ENCODE data around the gene ASB12. TPM values are rescaled to one million over a fixed set of nuclear protein-coding genes. Genes with fewer than 3 reads are reported as not detected.

Gene ASB12
- total RNA-seq, 4 donors from 2014 or later, result not detected

DNA sequence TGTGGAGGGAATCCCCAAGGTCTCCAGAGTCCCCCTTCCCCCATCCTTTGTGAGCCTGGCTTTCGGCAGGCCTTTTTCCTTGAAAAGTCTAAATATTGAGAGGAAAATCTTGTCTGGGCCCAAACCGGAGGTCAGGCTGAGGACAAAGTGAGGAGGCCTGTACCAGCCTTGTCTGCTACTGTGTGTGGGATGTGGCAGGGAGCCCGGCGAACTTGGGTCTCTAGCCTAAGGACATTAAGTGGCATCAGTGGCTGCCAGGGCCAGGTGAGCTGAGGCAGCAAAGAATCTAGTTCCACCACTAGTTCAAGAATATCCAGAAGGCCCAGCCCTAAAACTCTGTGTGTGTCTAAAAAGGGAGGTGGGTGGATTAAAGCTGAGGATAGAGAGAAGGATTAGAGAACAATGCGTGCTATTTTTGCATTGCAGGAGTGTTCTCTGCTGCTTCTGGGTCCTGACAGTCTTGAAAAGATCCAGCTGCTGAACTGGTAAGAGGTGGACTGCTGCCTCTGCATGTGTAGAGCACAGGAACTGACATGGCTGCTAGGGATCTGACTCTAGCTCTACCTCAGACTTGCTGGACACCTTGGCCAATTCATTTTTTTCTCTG, 23.7 kb downstream of the ASB12 start:
- Histone ChIP-seq H3K4me3 (replicated peaks in 1 of 3) (peak overlapping the region in 1 of 3 donors; percentile 52), H3K27ac (peak overlapping the region; percentile 65 to 86 (median 79)), H3K36me3 (no peaks in the 10 kb centered on the region), H3K27me3 (no peaks in the 10 kb centered on the region), H3K9me3 (no peaks in the 10 kb centered on the region), H3K4me1 (peaks cover 0 to 19% of the 10 kb centered on the region in 2 donors)
- TF ChIP-seq, protein P1, sequence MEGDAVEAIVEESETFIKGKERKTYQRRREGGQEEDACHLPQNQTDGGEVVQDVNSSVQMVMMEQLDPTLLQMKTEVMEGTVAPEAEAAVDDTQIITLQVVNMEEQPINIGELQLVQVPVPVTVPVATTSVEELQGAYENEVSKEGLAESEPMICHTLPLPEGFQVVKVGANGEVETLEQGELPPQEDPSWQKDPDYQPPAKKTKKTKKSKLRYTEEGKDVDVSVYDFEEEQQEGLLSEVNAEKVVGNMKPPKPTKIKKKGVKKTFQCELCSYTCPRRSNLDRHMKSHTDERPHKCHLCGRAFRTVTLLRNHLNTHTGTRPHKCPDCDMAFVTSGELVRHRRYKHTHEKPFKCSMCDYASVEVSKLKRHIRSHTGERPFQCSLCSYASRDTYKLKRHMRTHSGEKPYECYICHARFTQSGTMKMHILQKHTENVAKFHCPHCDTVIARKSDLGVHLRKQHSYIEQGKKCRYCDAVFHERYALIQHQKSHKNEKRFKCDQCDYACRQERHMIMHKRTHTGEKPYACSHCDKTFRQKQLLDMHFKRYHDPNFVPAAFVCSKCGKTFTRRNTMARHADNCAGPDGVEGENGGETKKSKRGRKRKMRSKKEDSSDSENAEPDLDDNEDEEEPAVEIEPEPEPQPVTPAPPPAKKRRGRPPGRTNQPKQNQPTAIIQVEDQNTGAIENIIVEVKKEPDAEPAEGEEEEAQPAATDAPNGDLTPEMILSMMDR (IDR thresholded peaks at IDR 0.05), result no peak
- no peak for TF ChIP-seq POLR2A (IDR thresholded peaks at IDR 0.05)
- 27 to 29% methylated on average over 5 of the region's 5 CpGs for WGBS, 2 donors
- peak; percentile 60 for DNase-seq
- intact Hi-C loops (cut with DNase I), result no loop called here

DNA sequence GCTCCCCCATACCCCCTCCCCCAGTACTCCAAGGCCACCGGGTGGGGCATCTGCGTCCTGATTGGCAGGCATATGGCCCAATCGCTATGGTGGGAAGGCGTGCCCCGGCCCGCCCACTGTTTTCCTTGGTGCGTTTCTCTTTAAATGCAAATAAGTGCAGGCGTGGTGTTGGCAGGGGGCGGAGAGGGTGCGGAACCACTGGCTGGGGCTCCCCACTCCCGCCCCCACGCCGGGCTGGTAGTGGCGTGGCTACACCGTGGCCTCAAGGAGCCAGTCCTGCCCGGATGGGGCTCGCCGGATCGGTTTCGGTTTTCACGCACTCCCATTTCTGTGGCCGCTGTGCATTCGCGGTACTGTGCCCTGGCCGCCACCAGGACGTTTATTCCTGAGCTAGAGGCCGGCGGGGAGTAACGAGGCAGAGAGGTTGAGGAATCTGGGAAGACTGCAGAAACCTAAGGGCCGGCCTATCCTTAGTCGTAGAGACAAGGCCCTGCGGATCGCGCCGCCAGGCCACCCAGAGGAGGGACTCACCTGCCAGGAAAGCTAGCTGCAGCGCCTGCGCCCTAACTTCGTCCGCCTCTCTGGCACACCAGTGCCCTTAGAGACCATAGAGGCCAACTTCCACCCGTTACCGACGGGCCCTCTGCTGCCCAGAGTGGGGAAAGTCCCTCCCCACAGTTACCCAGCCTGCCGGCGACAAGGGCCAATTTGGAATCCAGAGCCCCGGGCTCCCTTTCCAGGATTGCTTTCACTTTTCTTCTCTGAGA, 24.5 kb downstream of the ASB12 start:
- Histone ChIP-seq H3K27me3 (no peaks in the 10 kb centered on the region), H3K4me1 (peaks cover 0 to 19% of the 10 kb centered on the region in 2 donors), H3K9me3 (no peaks in the 10 kb centered on the region), H3K4me3 (replicated peaks in 1 of 3) (peak overlapping the region; percentile 29 to 59 (median 52)), H3K36me3 (no peaks in the 10 kb centered on the region), H3K27ac (peak overlapping the region; percentile 65 to 89 (median 86))
- DNase-seq, result peak; percentile 94 to 95
- WGBS, 2 donors, result 0% methylated on average over 3 of the region's 45 CpGs; no CpG with 5 or more reads in 1 of the 2 donors
- intact Hi-C loops (cut with DNase I), result no loop called here
- TF ChIP-seq, protein P1 (IDR thresholded peaks at IDR 0.05), result no peak
- TF ChIP-seq POLR2A (IDR thresholded peaks at IDR 0.05), result peak in 1 of 2 donors; percentile 80

DNA sequence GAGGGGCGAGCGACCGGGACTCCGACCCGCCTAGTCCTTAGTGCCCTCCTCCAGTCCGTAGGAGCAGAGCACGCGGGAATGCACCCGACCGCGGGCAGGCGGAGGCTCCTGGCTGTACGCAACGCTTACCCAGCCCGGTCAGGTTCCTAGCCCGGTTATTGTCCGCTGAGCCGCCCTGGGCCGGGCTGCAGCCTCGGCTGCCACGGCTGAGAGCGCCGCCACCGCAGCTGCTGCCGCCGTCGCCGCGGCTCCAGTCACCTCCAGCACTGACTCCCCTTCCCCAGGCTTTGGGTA, 25.0 kb downstream of the ASB12 start, which contains the start of gene AMER1:
TSS of gene AMER1 (minus strand) at position 268 of the 294 bp plus-strand sequence. CDS start 12,422 bp downstream, outside the sequence.
- intact Hi-C loops (cut with DNase I), result no loop called here
- peaks cover 0 to 19% of the 10 kb centered on the region in 2 donors for H3K4me1 ChIP-seq
- DNase-seq, result no peak
- H3K4me3 ChIP-seq (replicated peaks in 1 of 3), result peak within 1 kb of the TSS; percentile 29 to 59 (median 52)
- no peaks in the 10 kb centered on the region for H3K9me3 ChIP-seq
- no peaks in the 10 kb centered on the region for H3K36me3 ChIP-seq
- H3K27me3 ChIP-seq, result no peaks in the 10 kb centered on the region
- no CpG with 5 or more reads among the region's 29 CpGs for WGBS, 2 donors
- H3K27ac ChIP-seq, result peak within 1 kb of the TSS; percentile 65 to 89 (median 86)
- TF ChIP-seq, protein P1 (IDR thresholded peaks at IDR 0.05), result no peak
- TF ChIP-seq POLR2A (IDR thresholded peaks at IDR 0.05), result no peak

DNA sequence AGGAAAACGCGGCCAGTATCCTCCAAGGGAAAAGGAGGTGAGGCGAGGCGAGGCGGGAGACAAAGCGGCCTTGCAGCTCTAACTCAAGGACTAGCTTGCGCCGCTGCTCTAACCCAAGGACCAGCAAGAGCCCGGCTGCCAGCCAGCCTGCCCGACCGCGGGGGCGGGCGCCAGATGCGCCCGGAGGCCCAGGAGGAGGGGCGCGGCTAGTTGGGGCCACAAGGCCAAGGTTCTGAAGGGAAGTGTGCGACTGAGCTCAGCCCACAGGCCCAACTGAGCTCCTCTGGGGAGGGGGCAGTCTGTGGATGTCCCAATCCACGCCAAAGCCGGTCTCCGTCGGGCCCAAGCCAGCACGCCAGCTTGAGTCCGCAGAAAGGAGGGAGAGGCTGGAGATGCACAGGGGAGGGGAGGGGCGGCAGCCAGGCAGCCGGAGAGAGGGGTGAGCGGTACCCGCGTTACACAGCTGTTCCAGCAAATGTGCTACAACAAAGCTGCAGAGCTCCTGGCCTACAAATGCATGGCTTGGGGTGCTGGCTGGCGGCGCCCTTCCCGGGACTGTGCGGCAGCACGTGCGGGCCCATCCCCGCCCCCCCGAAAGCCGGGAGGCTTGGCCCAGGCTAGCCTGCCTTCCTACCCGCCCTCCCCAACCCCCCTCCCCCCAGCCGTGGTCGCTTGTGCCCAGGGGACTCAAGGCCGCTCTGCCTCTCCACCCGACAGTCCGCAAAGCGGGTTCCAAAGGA, 25.5 kb downstream of the ASB12 start:
- H3K4me1 ChIP-seq, result peaks cover 0 to 19% of the 10 kb centered on the region in 2 donors
- no peaks in the 10 kb centered on the region for H3K36me3 ChIP-seq
- intact Hi-C loops (cut with DNase I), result no loop called here
- no peaks in the 10 kb centered on the region for H3K9me3 ChIP-seq
- H3K27ac ChIP-seq, result peak overlapping the region; percentile 57 to 89 (median 86)
- peak; percentile 66 to 70 for DNase-seq
- no peaks in the 10 kb centered on the region for H3K27me3 ChIP-seq
- peak in 1 of 2 donors; percentile 10 for TF ChIP-seq POLR2A (IDR thresholded peaks at IDR 0.05)
- TF ChIP-seq, protein P1 (IDR thresholded peaks at IDR 0.05), result no peak
- H3K4me3 ChIP-seq (replicated peaks in 1 of 3), result peak overlapping the region; percentile 25 to 59 (median 52)
- WGBS, 2 donors, result 3 to 13% methylated on average over 8 to 16 of the region's 46 CpGs

All from thyroid gland (tissue), 4 donors.